Measurements from ENCODE around the gene BICDL1.

DNA sequence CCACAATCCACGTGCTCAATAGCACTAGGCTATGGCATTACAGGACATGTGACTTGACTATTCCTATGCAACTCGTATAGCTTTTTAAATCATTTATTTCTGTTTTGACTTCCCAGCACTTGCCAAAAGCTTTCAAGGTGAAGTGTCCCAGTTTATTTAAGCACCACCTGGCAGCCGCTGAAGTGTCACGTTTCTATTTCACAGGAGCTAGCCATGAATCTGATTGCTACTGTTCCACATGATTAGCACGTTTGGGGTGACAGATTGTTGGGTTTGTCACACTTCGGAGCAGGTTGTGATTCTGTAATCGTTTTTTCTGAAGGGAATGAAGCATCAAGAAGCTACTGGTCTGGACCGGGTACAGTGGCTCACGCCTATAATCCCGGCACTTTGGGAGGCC lies 39.9 kb upstream of the BICDL1 start:
- TF ChIP-seq CTCF (IDR thresholded peaks at IDR 0.05), result no peak
- TF ChIP-seq POLR2A (IDR thresholded peaks at IDR 0.05), result no peak
- no peak for TF ChIP-seq EP300 (IDR thresholded peaks at IDR 0.05)
- no peak for TF ChIP-seq POLR2AphosphoS5 (IDR thresholded peaks at IDR 0.05)
